NK-92 (cell line): Measurements from ENCODE around the gene C11orf87.

Source experiments
- DNase-seq: peaks from one replicate; lab custom pipeline; 2025; ENCODE audit not compliant: unreplicated experiment; lab: John Stamatoyannopoulos, UW

Gene C11orf87

GRCh38 chr11:109439684-109440083 is 17.7 kb downstream of the C11orf87 start:
- no peak for DNase-seq

- no peak for DNase-seq
Measured at GRCh38 chr11:109443052-109443451, 21.1 kb downstream of the C11orf87 start.

- no peak for DNase-seq
Measured at GRCh38 chr11:109454857-109455256, 32.9 kb downstream of the C11orf87 start.
